ENCODE measurements around the gene PCDHGB2. TPM values are rescaled to one million over a fixed set of nuclear protein-coding genes. Genes with fewer than 3 reads are reported as not detected.
"Not testable (repeated sequence)": the region's sequence is repeated elsewhere in the genome, so short reads cannot be mapped to it uniquely, and the experiment has no call there.

Gene PCDHGB2
- 4.2 TPM for total RNA-seq

- DNase-seq = peak; percentile 19
Measured at GRCh38 chr5:141359790-141360426, at the start of gene PCDHGB2. Gene PCDHGB2, plus strand, starts transcription at chr5:141359994. Its CDS starts 142 bp downstream, at chr5:141360136.

DNA sequence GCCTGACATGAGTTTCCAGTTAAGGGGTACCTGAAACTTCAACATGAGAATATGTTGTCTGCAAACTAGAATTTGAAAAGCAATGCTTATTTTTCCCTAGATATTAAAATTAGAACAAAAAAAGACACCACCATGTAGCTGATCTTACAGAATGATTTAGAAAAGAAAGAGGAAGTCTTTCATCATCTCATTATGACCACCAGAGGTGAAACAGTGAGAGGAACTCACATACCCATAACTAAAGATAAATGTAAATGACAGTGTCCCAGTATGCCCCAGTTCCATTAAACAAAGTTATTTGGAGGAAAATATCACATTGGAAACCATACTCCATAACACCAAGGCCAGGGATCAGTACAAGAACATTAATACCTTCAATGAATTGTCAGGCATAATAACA lies 46.1 kb upstream of the PCDHGB2 start:
- DNase-seq = no peak

- not testable (repeated sequence) for DNase-seq
Measured at GRCh38 chr5:141316963-141317362, 42.8 kb upstream of the PCDHGB2 start.

GRCh38 chr5:141319202-141319601 lies 40.6 kb upstream of the PCDHGB2 start:
- no peak for DNase-seq

GRCh38 chr5:141319699-141320098 lies 40.1 kb upstream of the PCDHGB2 start:
- DNase-seq = no peak

- peak; percentile 97 for DNase-seq
Measured at GRCh38 chr5:141320225-141321169, 39.3 kb upstream of the PCDHGB2 start, which contains the start of gene TAF7. Gene TAF7, minus strand, starts transcription at chr5:141320784. Its CDS starts 740 bp downstream, at chr5:141320044.

DNA sequence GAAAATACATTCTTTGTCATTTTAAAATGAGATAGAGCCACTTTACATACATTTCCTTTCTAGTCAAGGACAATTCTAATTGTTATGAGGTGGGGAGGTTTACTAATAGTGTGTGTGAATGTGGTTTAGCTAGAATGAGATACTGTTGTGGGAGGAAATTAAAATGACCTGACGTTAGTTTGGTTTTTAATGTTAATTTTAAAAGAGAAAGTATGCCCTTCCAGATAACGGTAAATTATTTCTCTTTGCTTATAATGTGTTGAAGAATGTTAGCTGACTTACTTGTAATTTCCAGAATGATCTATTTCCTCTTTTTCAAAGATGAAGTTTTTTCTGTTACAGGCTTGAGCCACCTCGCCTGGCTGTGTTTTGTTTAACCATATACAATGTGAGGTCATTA lies 37.5 kb upstream of the PCDHGB2 start:
- no peak for DNase-seq

- peak; percentile 55 for DNase-seq
Measured at GRCh38 chr5:141326088-141326854, 33.5 kb upstream of the PCDHGB2 start.

DNA sequence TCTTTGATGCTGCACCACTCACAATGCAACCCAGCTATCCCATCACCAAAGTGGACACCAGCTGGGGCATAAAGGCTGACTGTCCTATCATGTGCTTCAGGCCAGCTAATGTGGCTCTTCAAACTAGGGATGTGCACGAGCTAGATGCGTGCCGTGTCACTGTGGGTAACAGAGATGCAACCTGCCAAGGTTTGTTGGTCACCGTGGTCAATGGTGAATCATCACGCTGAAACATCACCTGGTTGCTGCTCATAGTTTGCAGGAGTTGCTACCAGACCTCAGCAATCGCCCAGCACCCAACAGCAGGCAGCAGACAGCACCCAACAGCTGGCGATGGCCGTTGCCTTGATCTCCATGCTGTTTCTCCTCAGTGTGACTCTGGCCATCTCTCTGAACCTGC lies 31.6 kb upstream of the PCDHGB2 start:
- DNase-seq = no peak

- DNase-seq = no peak
Measured at GRCh38 chr5:141330299-141331080, 29.3 kb upstream of the PCDHGB2 start, which contains the start of gene PCDHGA1. Gene PCDHGA1, plus strand, starts transcription at chr5:141330514.

- not testable (repeated sequence) for DNase-seq
Measured at GRCh38 chr5:141332571-141332970, 27.2 kb upstream of the PCDHGB2 start.

- DNase-seq = peak; percentile 59
Measured at GRCh38 chr5:141338538-141339306, 21.1 kb upstream of the PCDHGB2 start, which contains the start of gene PCDHGA2. Gene PCDHGA2, plus strand, starts transcription at chr5:141338760.

DNA sequence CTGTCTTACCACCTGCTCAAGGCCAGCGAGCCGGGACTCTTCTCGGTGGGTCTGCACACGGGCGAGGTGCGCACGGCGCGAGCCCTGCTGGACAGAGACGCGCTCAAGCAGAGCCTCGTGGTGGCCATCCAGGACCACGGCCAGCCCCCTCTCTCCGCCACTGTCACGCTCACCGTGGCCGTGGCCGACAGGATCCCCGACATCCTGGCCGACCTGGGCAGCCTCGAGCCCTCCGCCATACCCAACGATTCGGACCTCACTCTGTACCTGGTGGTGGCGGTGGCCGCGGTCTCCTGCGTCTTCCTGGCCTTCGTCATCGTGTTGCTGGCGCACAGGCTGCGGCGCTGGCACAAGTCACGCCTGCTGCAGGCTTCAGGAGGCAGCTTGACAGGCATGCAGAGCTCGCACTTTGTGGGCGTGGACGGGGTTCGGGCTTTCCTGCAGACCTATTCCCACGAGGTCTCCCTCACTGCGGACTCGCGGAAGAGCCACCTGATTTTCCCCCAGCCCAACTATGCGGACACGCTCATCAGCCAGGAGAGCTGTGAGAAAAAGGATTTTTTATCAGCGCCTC lies 18.9 kb upstream of the PCDHGB2 start:
- DNase-seq = not testable (repeated sequence)

DNA sequence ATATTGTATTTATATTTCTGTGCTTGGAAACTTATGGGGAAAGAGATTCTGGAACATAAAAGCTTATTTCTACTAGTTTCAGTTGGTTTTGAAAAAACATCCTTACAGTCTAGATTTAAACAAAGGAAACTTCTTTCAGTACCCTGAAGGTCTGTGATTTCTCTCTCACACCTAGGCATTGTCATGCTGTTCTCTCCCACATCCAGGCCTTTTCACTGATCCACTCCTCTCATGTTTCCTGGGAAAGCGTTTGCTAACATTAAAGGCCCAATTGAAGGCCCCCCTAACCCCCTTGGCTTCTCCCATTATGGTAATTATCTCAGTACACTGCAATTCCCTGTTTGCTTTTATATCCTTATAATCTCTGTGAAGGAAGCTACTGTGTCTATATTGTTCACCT lies 17.0 kb upstream of the PCDHGB2 start:
- no peak for DNase-seq

GRCh38 chr5:141343242-141343952 lies 16.4 kb upstream of the PCDHGB2 start, which contains the start of gene PCDHGA3:
Gene PCDHGA3, plus strand, starts transcription at chr5:141343829. Its CDS starts 205 bp downstream, at chr5:141344034.
- DNase-seq = peak; percentile 20

- DNase-seq = no peak
Measured at GRCh38 chr5:141343953-141344463, 15.8 kb upstream of the PCDHGB2 start.

DNA sequence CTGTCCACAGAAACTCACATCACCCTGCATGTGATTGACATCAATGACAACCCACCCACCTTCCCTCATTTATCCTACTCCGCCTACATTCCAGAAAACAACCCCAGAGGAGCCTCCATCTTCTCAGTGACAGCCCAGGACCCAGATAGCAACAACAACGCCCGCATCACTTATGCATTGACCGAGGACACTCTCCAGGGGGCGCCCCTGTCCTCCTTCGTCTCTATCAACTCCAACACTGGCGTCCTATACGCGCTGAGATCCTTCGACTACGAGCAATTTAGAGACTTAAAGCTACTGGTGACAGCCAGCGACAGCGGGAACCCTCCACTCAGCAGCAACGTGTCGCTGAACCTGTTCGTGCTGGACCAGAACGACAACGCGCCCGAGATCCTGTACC lies 14.5 kb upstream of the PCDHGB2 start:
- DNase-seq = no peak

DNA sequence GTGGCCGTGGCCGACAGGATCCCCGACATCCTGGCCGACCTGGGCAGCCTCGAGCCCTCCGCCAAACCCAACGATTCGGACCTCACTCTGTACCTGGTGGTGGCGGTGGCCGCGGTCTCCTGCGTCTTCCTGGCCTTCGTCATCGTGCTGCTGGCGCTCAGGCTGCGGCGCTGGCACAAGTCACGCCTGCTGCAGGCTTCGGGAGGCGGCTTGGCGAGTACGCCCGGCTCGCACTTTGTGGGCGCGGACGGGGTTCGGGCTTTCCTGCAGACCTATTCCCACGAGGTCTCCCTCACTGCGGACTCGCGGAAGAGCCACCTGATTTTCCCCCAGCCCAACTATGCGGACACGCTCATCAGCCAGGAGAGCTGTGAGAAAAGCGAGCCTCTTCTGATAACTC lies 13.8 kb upstream of the PCDHGB2 start:
- DNase-seq = not testable (repeated sequence)

DNA sequence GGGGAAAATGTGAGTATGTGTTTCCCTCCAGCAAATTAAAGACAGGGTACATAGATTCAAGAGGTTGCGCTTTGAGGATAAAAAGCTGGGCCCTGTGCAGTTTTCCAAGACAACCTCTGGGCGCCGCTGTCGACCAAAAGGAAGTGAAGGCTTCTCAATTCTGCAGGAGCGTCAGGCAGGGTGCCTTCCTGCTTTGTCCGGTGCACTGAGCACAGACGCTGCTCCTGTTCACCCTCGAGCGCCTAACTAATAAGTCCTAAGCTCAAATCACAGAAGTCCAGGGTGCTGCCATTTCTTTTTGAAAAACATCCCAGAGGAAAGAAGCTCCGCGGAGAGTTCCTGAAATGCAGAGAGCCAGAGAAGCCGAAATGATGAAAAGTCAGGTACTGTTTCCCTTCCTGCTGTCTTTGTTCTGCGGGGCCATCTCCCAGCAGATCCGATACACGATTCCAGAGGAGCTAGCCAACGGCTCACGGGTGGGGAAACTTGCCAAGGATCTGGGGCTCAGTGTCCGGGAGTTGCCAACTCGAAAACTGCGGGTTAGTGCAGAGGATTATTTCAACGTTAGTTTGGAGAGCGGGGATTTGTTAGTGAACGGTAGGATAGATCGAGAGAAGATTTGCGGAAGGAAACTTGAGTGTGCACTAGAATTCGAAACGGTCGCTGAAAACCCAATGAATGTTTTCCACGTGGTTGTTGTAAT lies 9.7 kb upstream of the PCDHGB2 start, which contains the start of gene PCDHGB1:
TSS of gene PCDHGB1 (plus strand) at position 183 of the 703 bp plus-strand sequence. CDS start at position 345, 162 bp downstream.
- peak; percentile 21 for DNase-seq
